GM19238 (cell line): Measurements from ENCODE around the gene YIPF2.
"Not testable (repeated sequence)": the region's sequence is repeated elsewhere in the genome, so short reads cannot be mapped to it uniquely, and the experiment has no call there.

Experiments used
- DNase-seq: peaks from one replicate; pipeline ENCODE4 v3.0.0; 2011; ENCODE audit warnings: low spot score; ENCODE audit not compliant: insufficient read length

The YIPF2 gene

DNA sequence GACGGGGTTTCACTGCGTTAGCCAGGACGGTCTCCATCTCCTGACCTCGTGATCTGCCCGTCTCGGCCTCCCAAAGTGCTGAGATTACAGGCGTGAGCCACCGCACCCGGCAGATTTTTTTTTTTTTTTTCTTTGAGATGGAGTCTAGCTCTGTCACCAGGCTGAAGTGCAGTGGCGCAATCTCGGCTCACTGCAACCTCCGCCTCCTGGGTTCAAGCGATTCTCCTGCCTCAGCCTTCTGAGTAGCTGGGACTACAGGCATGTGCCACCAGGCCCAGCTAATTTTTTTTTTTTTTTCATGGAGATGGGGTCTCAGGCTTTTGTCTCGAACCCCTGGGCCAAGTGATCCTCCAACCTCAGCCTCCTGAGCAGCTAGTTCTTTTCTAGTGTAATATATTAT, 13.2 kb upstream of the YIPF2 start:
- DNase-seq, result not testable (repeated sequence)

GRCh38 chr19:10936661-10937084, 8.2 kb upstream of the YIPF2 start:
- no peak for DNase-seq

DNA sequence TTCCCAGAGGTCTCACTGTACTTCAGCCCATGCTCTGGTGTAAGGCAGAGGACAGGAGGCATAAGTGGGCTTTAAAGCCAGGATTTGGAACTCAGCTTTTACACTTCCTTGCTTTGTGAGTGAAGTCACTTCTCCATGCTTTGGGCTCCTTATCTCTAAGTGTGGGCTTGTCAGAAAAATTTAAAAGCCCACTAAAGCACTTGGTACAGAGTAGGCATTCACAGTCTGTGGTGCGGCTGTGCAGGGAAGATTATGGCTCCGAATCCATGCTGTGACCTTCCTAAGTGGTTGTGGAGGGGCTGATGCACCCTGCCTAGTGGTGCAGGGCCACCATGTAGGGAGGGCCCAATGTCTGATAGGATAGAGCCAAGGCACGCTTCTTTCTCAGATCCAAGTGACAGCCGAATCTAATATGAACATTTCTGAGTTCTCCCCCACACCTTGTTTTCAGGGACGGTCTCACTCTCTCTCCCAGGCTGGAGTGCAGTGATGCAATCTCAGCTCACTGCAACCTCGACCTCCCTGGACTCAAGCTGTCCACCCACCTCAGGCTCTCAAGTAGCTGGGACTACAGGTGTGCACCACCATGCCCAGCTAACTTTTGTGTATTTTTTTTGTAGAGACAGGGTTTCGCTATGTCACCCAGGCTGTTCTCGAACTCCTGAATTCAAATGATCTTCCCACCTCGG, 7.1 kb upstream of the YIPF2 start:
- DNase-seq, result no peak

GRCh38 chr19:10929402-10929794, 959 bp upstream of the YIPF2 start:
- DNase-seq, result no peak

- no peak for DNase-seq
Measured at GRCh38 chr19:10927730-10928562, 493 bp downstream of the YIPF2 start.

- no peak for DNase-seq
Measured at GRCh38 chr19:10924597-10924996, 3.8 kb downstream of the YIPF2 start.

GRCh38 chr19:10923260-10924112, 5.0 kb downstream of the YIPF2 start:
- DNase-seq, result no peak

DNA sequence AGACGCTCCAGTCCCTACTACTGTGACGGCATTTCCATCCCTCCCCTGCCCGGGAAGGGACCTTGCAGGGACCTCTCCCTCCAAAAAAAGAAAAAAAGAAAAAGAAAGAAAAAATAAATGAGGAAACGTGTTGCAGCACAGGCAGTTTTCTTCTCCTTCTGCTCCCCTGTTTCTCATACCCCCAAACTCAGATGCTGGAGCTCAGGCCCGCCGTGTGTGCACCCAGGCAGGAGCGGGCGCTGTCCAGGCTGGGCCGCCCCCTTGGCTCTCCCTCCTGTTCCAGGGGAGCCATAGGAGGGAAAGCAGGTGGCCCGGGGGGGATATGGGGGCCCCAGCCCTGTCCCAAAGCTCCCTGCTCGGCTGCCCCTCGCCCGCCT, 5.8 kb downstream of the YIPF2 start:
- no peak for DNase-seq

DNA sequence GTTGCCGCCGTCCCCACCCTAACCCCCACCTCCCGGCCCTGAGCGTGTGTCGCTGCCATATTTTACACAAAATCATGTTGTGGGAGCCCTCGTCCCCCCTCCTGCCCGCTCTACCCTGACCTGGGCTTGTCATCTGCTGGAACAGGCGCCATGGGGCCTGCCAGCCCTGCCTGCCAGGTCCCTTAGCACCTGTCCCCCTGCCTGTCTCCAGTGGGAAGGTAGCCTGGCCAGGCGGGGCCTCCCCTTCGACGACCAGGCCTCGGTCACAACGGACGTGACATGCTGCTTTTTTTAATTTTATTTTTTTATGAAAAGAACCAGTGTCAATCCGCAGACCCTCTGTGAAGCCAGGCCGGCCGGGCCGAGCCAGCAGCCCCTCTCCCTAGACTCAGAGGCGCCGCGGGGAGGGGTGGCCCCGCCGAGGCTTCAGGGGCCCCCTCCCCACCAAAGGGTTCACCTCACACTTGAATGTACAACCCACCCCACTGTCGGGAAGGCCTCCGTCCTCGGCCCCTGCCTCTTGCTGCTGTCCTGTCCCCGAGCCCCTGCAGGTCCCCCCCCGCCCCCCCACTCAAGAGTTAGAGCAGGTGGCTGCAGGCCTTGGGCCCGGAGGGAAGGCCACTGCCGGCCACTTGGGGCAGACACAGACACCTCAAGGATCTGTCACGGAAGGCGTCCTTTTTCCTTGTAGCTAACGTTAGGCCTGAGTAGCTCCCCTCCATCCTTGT, 6.4 kb downstream of the YIPF2 start:
- no peak for DNase-seq

- no peak for DNase-seq
Measured at GRCh38 chr19:10921199-10921909, 7.1 kb downstream of the YIPF2 start.

GRCh38 chr19:10920781-10921180, 7.7 kb downstream of the YIPF2 start:
- no peak for DNase-seq

DNA sequence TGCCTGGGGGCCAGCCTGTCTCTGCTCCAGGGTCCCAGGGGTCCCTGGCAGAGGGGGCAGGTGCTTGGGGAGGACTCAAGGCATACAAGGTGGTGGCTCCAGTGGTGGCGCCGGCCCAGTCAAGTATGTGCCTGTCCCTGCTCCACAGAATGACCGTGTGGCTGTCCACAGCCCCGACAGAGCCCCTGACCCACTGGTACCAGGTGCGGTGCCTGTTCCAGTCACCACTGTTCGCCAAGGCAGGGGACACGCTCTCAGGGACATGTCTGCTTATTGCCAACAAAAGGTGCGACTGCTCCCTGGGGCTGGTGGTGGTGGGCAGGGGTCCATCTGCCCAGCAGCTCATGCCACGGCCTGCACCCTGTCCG, 8.2 kb downstream of the YIPF2 start:
- no peak for DNase-seq

GRCh38 chr19:10919352-10920287, 8.8 kb downstream of the YIPF2 start:
- no peak for DNase-seq

DNA sequence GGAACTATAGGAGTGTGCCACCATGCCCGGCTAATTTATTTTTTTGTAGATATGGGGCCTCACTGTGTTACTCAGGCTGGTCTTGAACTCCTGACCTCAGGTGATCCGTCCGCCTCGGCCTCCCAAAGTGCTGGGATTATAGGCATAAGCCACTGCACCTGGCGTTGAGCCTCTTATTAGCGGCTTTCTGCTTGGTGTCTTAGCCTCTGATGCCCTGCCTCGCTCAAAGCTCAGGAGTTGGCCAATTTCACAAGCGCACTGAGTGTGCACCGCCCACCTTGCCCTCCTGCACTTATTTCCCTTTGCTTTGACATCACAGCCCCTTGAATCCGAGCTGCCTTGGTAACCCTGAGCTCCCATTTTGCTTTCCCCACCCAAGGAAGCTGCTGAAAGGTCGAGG, 10.1 kb downstream of the YIPF2 start:
- no peak for DNase-seq

GRCh38 chr19:10916602-10917001, 11.8 kb downstream of the YIPF2 start:
- no peak for DNase-seq

- DNase-seq, result no peak
Measured at GRCh38 chr19:10915130-10916091, 13.0 kb downstream of the YIPF2 start.

GRCh38 chr19:10913716-10914340, 14.6 kb downstream of the YIPF2 start:
- DNase-seq, result no peak

GRCh38 chr19:10912619-10913018, 15.8 kb downstream of the YIPF2 start:
- DNase-seq, result no peak
